Prostate gland (tissue), 2 donors: Measurements from ENCODE around the gene IVD.

Experiments used
- POLR2A ChIP-seq: fragments of 450-650 bp; IDR thresholded peaks from one replicate; pipeline ENCODE4 v1.6.1; 2016; ENCODE audit warnings: antibody characterized with exemption, mild to moderate bottlenecking
- POLR2AphosphoS5 ChIP-seq: sonication (generic); formaldehyde crosslinking; IDR thresholded peaks from one replicate; pipeline ENCODE4 v1.6.1; 2017; ENCODE audit warnings: antibody characterized with exemption
- TF ChIP-seq, protein P1 (sequence below), 4 experiments: fragments of 200-600 bp in 2 of 4; fragments of 450-650 bp in 2 of 4; sonication (generic) in 2 of 4; IDR thresholded peaks; 1 replicate in 3 of 4; 2 replicates in 1 of 4; pipeline ENCODE4 v1.5.1; 2016 to 2019; ENCODE audit warnings: antibody characterized with exemption in 4 of 4, mild to moderate bottlenecking in 2 of 4, moderate library complexity in 2 of 4

DNA sequence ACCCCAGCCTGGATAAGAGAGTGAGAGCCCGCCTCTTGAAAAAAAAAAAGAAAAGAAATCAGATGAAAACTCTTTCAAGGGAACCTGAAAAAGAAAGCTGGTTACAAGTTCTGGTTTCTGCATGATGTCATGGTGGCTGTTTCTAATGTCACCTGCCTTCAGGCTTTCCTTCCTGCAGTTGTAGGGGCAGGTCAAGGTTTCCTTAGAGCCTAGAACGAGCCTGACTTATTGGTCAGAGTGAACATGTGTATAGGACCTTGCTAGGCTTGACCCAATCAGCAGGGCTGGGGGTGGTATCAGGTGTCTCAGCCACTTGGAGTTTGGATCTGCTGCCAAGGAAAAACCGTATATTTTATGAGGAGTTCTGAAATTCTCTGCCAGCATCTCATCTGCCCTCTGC lies 3.8 kb downstream of the IVD start:
- no peak for TF ChIP-seq POLR2A
- TF ChIP-seq, protein P1, sequence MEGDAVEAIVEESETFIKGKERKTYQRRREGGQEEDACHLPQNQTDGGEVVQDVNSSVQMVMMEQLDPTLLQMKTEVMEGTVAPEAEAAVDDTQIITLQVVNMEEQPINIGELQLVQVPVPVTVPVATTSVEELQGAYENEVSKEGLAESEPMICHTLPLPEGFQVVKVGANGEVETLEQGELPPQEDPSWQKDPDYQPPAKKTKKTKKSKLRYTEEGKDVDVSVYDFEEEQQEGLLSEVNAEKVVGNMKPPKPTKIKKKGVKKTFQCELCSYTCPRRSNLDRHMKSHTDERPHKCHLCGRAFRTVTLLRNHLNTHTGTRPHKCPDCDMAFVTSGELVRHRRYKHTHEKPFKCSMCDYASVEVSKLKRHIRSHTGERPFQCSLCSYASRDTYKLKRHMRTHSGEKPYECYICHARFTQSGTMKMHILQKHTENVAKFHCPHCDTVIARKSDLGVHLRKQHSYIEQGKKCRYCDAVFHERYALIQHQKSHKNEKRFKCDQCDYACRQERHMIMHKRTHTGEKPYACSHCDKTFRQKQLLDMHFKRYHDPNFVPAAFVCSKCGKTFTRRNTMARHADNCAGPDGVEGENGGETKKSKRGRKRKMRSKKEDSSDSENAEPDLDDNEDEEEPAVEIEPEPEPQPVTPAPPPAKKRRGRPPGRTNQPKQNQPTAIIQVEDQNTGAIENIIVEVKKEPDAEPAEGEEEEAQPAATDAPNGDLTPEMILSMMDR (IDR thresholded peaks at IDR 0.05): peak in 1 of 4 experiments; percentile 34
- peak; percentile 38 for TF ChIP-seq POLR2AphosphoS5
